GM23338 (cell line): ENCODE results near the gene NIFK. TPM values are rescaled to one million over a fixed set of nuclear protein-coding genes. Genes with fewer than 3 reads are reported as not detected.
"Not testable (repeated sequence)": the region's sequence is repeated elsewhere in the genome, so short reads cannot be mapped to it uniquely, and the experiment has no call there.

Experiments
- ATAC-seq: fragments of 200-7000 bp; cut with Tn5 transposase; 3 replicates; pipeline ENCODE4 v1.9.1; 2020
- DNase-seq: peaks from one replicate; pipeline ENCODE4 v3.0.0-alpha.2; 2015; ENCODE audit warnings: low spot score
- H2AFZ ChIP-seq: fragments of 200-600 bp; sonication (generic); 2 replicates; pipeline ENCODE4 v1.8.0; 2016; ENCODE audit warnings: antibody characterized with exemption, mild to moderate bottlenecking, moderate library complexity
- H3F3A ChIP-seq: fragments of 200-600 bp; sonication (generic); replicated peaks from 2 replicates; pipeline ENCODE4 v1.8.0; 2017; ENCODE audit warnings: antibody characterized with exemption, mixed run types, low read depth
- H3K27ac ChIP-seq: fragments of 200-600 bp; sonication (generic); 2 replicates; pipeline ENCODE4 v1.6.1; 2016; ENCODE audit warnings: low read depth
- H3K27me3 ChIP-seq: fragments of 200-600 bp; sonication (generic); 2 replicates; pipeline ENCODE4 v1.8.0; 2016; ENCODE audit warnings: mild to moderate bottlenecking, mixed run types, moderate library complexity; ENCODE audit not compliant: insufficient read depth
- H3K36me3 ChIP-seq: fragments of 200-600 bp; sonication (generic); 2 replicates; pipeline ENCODE4 v1.8.0; 2016; ENCODE audit warnings: mild to moderate bottlenecking; ENCODE audit not compliant: insufficient read depth
- H3K4me1 ChIP-seq: fragments of 200-600 bp; sonication (generic); 2 replicates; pipeline ENCODE4 v1.8.0; 2016; ENCODE audit warnings: mild to moderate bottlenecking, moderate library complexity; ENCODE audit not compliant: insufficient read depth
- H3K4me2 ChIP-seq: fragments of 200-600 bp; sonication (generic); 2 replicates; pipeline ENCODE4 v1.7.1; 2017; ENCODE audit warnings: mixed run types
- H3K4me3 ChIP-seq: fragments of 200-600 bp; sonication (generic); 2 replicates; pipeline ENCODE4 v1.6.1; 2016; ENCODE audit warnings: mixed run types
- H3K79me2 ChIP-seq: fragments of 200-600 bp; sonication (generic); replicated peaks from 2 replicates; pipeline ENCODE4 v1.8.0; 2017; ENCODE audit warnings: mild to moderate bottlenecking; ENCODE audit not compliant: insufficient read depth
- H3K9me2 ChIP-seq: fragments of 200-600 bp; sonication (generic); 2 replicates; pipeline ENCODE4 v1.8.0; 2017; ENCODE audit not compliant: insufficient read depth
- H4K20me1 ChIP-seq: fragments of 200-600 bp; sonication (generic); replicated peaks from 2 replicates; pipeline ENCODE4 v1.8.0; 2017; ENCODE audit warnings: mild to moderate bottlenecking; ENCODE audit not compliant: insufficient read depth
- H3K27ac Mint-ChIP-seq: 2 replicates; pipeline ENCODE4 v1.8.0; 2020; ENCODE audit warnings: inconsistent platforms, mild to moderate bottlenecking, moderate library complexity, mixed read lengths
- H3K27me3 Mint-ChIP-seq: 3 replicates; pipeline ENCODE4 v1.8.0; 2022; ENCODE audit warnings: low read depth, mild to moderate bottlenecking, moderate library complexity, mixed read lengths, inconsistent platforms; ENCODE audit not compliant: insufficient read depth, poor library complexity
- H3K36me3 Mint-ChIP-seq: 3 replicates; pipeline ENCODE4 v1.8.0; 2021; ENCODE audit warnings: low read depth, mild to moderate bottlenecking, inconsistent platforms, moderate library complexity, mixed read lengths
- H3K4me1 Mint-ChIP-seq: 3 replicates; pipeline ENCODE4 v1.8.0; 2020; ENCODE audit warnings: mild to moderate bottlenecking, inconsistent platforms, mixed read lengths
- H3K4me3 Mint-ChIP-seq: 3 replicates; pipeline ENCODE4 v1.8.0; 2021; ENCODE audit warnings: moderate library complexity, mild to moderate bottlenecking, inconsistent platforms, mixed read lengths
- H3K9me3 Mint-ChIP-seq: 3 replicates; pipeline ENCODE4 v1.8.0; 2020; ENCODE audit warnings: moderate library complexity, mild to moderate bottlenecking, inconsistent platforms, mixed read lengths
- CREB1 ChIP-seq: fragments of 250-450 bp; sonication (Bioruptor Pico); IDR thresholded peaks from 2 replicates; pipeline ENCODE4 v1.5.0; 2020; ENCODE audit warnings: low read depth, mild to moderate bottlenecking, moderate library complexity
- ETS1 ChIP-seq: IDR thresholded peaks from 2 replicates; pipeline ENCODE4 v1.6.1; 2016; ENCODE audit warnings: antibody characterized with exemption
- EZH2 ChIP-seq: fragments of 200-600 bp; sonication (generic); IDR thresholded peaks from one replicate; pipeline ENCODE4 v1.8.0; 2017; ENCODE audit warnings: antibody characterized with exemption, mild to moderate bottlenecking, low read depth; ENCODE audit not compliant: unreplicated experiment
- EZH2phosphoT487 ChIP-seq: fragments of 200-600 bp; sonication (generic); IDR thresholded peaks from one replicate; pipeline ENCODE4 v1.8.1; 2018; ENCODE audit warnings: antibody characterized with exemption; ENCODE audit not compliant: unreplicated experiment
- JUNB ChIP-seq: IDR thresholded peaks from one replicate; pipeline ENCODE4 v1.6.1; 2016; ENCODE audit warnings: antibody characterized with exemption; ENCODE audit not compliant: unreplicated experiment
- REST ChIP-seq: IDR thresholded peaks from one replicate; pipeline ENCODE4 v1.6.1; 2018; ENCODE audit warnings: antibody characterized with exemption; ENCODE audit not compliant: unreplicated experiment
- STAT1 ChIP-seq: IDR thresholded peaks from one replicate; pipeline ENCODE4 v1.6.1; 2016; ENCODE audit warnings: antibody characterized with exemption; ENCODE audit not compliant: unreplicated experiment
- ZNF114 ChIP-seq: fragments of 250-450 bp; sonication (Bioruptor Pico); IDR thresholded peaks from 2 replicates; pipeline ENCODE4 v1.5.0; 2020; ENCODE audit warnings: mild to moderate bottlenecking, moderate library complexity
- ZNF462 ChIP-seq: fragments of 250-450 bp; sonication (Bioruptor Pico); IDR thresholded peaks from 2 replicates; pipeline ENCODE4 v1.5.0; 2020; ENCODE audit warnings: mild to moderate bottlenecking, moderate library complexity
- polyA plus RNA-seq: library from polyadenylated mRNA; unstranded; fragments of >200 nt; fragmentation: Nextera tagmentation; extraction: Ambion mirVana; gene quantifications from 2 replicates; pipeline ENCODE4 v1.2.1, GENCODE V29; 2016
- total RNA-seq: library from RNA; depleted of rRNA; stranded (reverse); fragments of >200 nt; shearing (Covaris generic); gene quantifications from 2 replicates; pipeline ENCODE4 v1.2.3, GENCODE V29; 2014

Gene NIFK
- total and polyA plus RNA-seq, 2 experiments from 2014 or later = 106 to 289 TPM

GRCh38 chr2:121716126-121716525 is 20.5 kb downstream of the NIFK start (continued):
- TF ChIP-seq ZNF114 (CRISPR knock-in tag) (no peak), STAT1 (no peak), EZH2phosphoT487 (no peak)

- not testable (repeated sequence) for H3K27ac ChIP-seq, DNase-seq, H3K4me2 ChIP-seq, H3K36me3 Mint-ChIP-seq, H3K36me3 ChIP-seq, ATAC-seq, H3K9me3 Mint-ChIP-seq, H4K20me1 ChIP-seq, H3K4me3 ChIP-seq, H3K4me1 ChIP-seq, H3K9me2 ChIP-seq, H3F3A ChIP-seq, H3K27me3 Mint-ChIP-seq, H3K27ac Mint-ChIP-seq, H3K27me3 ChIP-seq, H2AFZ ChIP-seq, H3K79me2 ChIP-seq, H3K4me3 Mint-ChIP-seq
- H3K4me1 Mint-ChIP-seq = peaks cover 24% of the 10 kb centered on the region
Measured at GRCh38 chr2:121711481-121711880, 25.2 kb downstream of the NIFK start.

GRCh38 chr2:121710470-121711170 is 26.1 kb downstream of the NIFK start:
- H3K36me3 ChIP-seq = no peaks in the 10 kb centered on the region; the same call in 1 of the 2 replicates
- Mint-ChIP-seq H3K27ac (no peak overlapping the region), H3K4me3 (no peak overlapping the region), H3K9me3 (no peaks in the 10 kb centered on the region), H3K4me1 (peaks cover 24% of the 10 kb centered on the region), H3K27me3 (no peaks in the 10 kb centered on the region), H3K36me3 (no peaks in the 10 kb centered on the region; the same call in 2 of the 3 replicates)
- H3F3A ChIP-seq = no peaks in the 10 kb centered on the region
- H3K27me3 ChIP-seq = no peaks in the 10 kb centered on the region
- H3K79me2 ChIP-seq = no peaks in the 10 kb centered on the region
- H4K20me1 ChIP-seq = no peaks in the 10 kb centered on the region
- peak; percentile 48 for ATAC-seq
- H3K4me1 ChIP-seq = no peaks in the 10 kb centered on the region; the same call in 1 of the 2 replicates
- no peak overlapping the region for H3K4me2 ChIP-seq
- no peaks in the 10 kb centered on the region for H3K9me2 ChIP-seq
- H2AFZ ChIP-seq = peak overlapping the region; percentile 80; the same call in 1 of the 2 replicates
- no peak for DNase-seq
- no peak overlapping the region for H3K27ac ChIP-seq
- no peak overlapping the region for H3K4me3 ChIP-seq
- TF ChIP-seq ETS1 = no peak
- no peak for TF ChIP-seq REST
- no peak for TF ChIP-seq CREB1 (CRISPR knock-in tag)
- TF ChIP-seq ZNF114 (CRISPR knock-in tag) = no peak
- TF ChIP-seq EZH2 = no peak
- TF ChIP-seq EZH2phosphoT487 = no peak
- TF ChIP-seq JUNB = no peak
- no peak for TF ChIP-seq ZNF462 (CRISPR knock-in tag)
